ENCODE results near the gene TPGS1.

GRCh38 chr19:513368-514165 lies 6.3 kb downstream of the TPGS1 start:
- TF ChIP-seq CTCF (IDR thresholded peaks at IDR 0.05; ENCODE audit: low read depth, low read length) (no peak), POLR2A (IDR thresholded peaks at IDR 0.05; ENCODE audit: extremely low read depth, insufficient read length) (no peak), MYC (IDR thresholded peaks at IDR 0.05; ENCODE audit: low read depth, low read length) (no peak)
- TF ChIP-seq, protein P1, sequence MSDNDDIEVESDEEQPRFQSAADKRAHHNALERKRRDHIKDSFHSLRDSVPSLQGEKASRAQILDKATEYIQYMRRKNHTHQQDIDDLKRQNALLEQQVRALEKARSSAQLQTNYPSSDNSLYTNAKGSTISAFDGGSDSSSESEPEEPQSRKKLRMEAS (IDR thresholded peaks at IDR 0.05; ENCODE audit: low read depth, low read length): no peak
